ENCODE measurements around the gene XPC. TPM values are rescaled to one million over a fixed set of nuclear protein-coding genes. Genes with fewer than 3 reads are reported as not detected.

The XPC gene
- total RNA-seq, 1 experiment from 2014 or later = 15.1 TPM

DNA sequence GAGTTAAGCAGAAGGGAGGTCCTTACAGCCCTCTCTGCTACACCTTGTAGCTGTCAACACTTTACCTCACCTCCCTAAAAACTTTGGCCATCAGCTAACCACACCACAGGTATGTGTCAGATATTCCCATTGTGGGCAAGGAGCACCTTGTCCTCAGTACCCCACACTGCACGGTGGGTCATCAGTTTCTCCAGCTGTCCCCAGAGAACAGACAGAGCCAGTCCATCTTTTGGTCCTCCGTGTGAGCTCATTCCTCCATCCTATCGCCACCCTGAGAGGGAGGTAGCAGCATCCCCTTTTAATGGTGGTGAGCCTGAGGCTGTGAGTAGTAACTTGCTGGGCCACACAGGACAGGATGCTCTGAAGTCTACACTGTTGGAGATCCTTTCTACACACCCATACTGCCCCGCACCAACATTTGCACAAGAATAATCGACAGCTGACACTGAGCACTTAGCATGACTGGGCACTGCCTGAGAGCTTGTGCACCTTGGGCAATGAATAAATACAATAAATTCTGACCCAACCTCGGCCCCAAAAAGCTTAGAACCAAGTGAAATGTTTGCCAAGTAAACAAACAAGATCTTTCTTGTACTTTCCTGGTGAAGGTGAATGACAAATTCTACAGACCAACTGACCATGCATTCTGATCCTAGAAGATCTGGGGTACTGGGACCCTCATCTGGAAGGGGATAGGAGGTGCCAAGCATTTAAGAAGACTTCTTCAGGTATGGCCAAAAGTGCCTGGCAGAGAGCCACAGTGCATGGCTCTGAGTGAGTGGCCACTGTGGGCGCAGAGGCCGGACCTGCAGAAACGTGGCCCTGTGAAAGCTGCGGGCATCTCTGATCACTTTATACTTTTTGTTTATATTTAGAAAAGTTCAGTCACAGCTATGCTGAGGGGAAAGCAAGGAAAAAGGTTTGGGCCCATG is 60.7 kb downstream of the XPC start:
- ChIA-PET POLR2A (no interaction called here), CTCF (no interaction called here)
- in situ Hi-C loops (cut with HindIII; ENCODE audit: low pct_unique_long_range_greater_than_20kb, low sequenced_read_pairs) = no loop called here
- no peak for ATAC-seq
- Histone ChIP-seq H3K4me1 (ENCODE audit: control insufficient read depth, insufficient read depth, low read length) (no peaks in the 10 kb centered on the region), H3K27ac (ENCODE audit: low read length) (no peak overlapping the region), H3K4me3 (ENCODE audit: low read depth in 2 of 2, low read length in 2 of 2) (no peak overlapping the region), H3K27me3 (ENCODE audit: control insufficient read depth, insufficient read depth, low read length) (no peaks in the 10 kb centered on the region), H3K36me3 (ENCODE audit: control insufficient read depth, insufficient read depth, low read length) (no peaks in the 10 kb centered on the region; the same call in 1 of the 2 replicates), H3K9me3 (ENCODE audit: control insufficient read depth, insufficient read depth, low read depth, low read length) (no peaks in the 10 kb centered on the region)
- BruUV-seq (replicated peaks) = no TSS peak
- DNase-seq (ENCODE audit: low read depth, low spot score) = no peak
- TF ChIP-seq TCF7L2 (IDR thresholded peaks at IDR 0.05; ENCODE audit: low read depth, low read length) (no peak), POLR2AphosphoS5 (IDR thresholded peaks at IDR 0.05; ENCODE audit: low read depth, low read length) (no peak), SIN3A (IDR thresholded peaks at IDR 0.05; ENCODE audit: borderline replicate concordance, insufficient read depth, low read depth, low read length) (no peak)
- TF ChIP-seq, protein P1, sequence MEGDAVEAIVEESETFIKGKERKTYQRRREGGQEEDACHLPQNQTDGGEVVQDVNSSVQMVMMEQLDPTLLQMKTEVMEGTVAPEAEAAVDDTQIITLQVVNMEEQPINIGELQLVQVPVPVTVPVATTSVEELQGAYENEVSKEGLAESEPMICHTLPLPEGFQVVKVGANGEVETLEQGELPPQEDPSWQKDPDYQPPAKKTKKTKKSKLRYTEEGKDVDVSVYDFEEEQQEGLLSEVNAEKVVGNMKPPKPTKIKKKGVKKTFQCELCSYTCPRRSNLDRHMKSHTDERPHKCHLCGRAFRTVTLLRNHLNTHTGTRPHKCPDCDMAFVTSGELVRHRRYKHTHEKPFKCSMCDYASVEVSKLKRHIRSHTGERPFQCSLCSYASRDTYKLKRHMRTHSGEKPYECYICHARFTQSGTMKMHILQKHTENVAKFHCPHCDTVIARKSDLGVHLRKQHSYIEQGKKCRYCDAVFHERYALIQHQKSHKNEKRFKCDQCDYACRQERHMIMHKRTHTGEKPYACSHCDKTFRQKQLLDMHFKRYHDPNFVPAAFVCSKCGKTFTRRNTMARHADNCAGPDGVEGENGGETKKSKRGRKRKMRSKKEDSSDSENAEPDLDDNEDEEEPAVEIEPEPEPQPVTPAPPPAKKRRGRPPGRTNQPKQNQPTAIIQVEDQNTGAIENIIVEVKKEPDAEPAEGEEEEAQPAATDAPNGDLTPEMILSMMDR (IDR thresholded peaks at IDR 0.05) = no peak
- TF ChIP-seq, protein P2, sequence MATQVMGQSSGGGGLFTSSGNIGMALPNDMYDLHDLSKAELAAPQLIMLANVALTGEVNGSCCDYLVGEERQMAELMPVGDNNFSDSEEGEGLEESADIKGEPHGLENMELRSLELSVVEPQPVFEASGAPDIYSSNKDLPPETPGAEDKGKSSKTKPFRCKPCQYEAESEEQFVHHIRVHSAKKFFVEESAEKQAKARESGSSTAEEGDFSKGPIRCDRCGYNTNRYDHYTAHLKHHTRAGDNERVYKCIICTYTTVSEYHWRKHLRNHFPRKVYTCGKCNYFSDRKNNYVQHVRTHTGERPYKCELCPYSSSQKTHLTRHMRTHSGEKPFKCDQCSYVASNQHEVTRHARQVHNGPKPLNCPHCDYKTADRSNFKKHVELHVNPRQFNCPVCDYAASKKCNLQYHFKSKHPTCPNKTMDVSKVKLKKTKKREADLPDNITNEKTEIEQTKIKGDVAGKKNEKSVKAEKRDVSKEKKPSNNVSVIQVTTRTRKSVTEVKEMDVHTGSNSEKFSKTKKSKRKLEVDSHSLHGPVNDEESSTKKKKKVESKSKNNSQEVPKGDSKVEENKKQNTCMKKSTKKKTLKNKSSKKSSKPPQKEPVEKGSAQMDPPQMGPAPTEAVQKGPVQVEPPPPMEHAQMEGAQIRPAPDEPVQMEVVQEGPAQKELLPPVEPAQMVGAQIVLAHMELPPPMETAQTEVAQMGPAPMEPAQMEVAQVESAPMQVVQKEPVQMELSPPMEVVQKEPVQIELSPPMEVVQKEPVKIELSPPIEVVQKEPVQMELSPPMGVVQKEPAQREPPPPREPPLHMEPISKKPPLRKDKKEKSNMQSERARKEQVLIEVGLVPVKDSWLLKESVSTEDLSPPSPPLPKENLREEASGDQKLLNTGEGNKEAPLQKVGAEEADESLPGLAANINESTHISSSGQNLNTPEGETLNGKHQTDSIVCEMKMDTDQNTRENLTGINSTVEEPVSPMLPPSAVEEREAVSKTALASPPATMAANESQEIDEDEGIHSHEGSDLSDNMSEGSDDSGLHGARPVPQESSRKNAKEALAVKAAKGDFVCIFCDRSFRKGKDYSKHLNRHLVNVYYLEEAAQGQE (IDR thresholded peaks at IDR 0.05; ENCODE audit: insufficient read depth in 1 of 2, low read depth in 2 of 2, low read length in 1 of 2) = no peak
- intact Hi-C loops (cut with micrococcal nuclease; ENCODE audit: unreplicated experiment) = no loop called here

DNA sequence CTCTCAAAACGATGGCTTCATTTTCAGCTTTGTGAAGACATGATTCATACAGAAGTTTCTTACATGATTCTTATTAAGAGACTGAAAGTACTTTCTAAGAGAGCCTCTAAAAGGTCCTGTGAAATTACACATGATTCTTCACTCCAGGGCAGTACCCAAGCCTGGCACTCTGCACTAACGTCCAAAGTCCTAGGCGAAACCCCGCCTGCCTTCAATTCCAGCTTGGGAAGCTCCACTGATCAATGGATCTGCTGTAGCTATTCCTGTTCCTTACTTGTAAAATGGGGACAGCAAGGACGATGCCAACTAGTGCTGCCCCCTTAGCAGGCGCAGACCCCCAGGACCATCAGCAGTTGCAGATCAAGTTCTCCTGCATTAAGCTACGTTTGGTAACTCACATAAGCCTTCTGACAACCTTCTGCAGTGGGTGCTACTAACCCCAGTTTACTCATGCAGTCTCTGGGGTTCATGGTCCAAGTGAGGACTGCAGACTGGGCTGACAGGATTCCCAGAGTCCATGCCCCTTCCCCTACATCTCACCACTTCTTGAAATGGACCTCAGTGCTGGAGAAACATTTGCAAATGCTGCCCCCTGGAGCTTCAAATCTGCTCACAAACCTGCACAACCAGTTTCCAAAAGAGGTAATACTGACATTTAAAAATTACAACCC is 64.3 kb downstream of the XPC start:
- Histone ChIP-seq H3K9me3 (ENCODE audit: control insufficient read depth, insufficient read depth, low read depth, low read length) (no peaks in the 10 kb centered on the region), H3K27me3 (ENCODE audit: control insufficient read depth, insufficient read depth, low read length) (no peaks in the 10 kb centered on the region), H3K27ac (ENCODE audit: low read length) (no peak overlapping the region), H3K36me3 (ENCODE audit: control insufficient read depth, insufficient read depth, low read length) (no peaks in the 10 kb centered on the region; the same call in 1 of the 2 replicates), H3K4me3 (ENCODE audit: low read depth in 2 of 2, low read length in 2 of 2) (no peak overlapping the region), H3K4me1 (ENCODE audit: control insufficient read depth, insufficient read depth, low read length) (no peaks in the 10 kb centered on the region)
- TF ChIP-seq TCF7L2 (IDR thresholded peaks at IDR 0.05; ENCODE audit: low read depth, low read length) = no peak
- TF ChIP-seq, protein P1 (IDR thresholded peaks at IDR 0.05) = 0 out of 2 replicates have a peak, but pooled peaks have one; percentile 18
- no peak for TF ChIP-seq SIN3A (IDR thresholded peaks at IDR 0.05; ENCODE audit: borderline replicate concordance, insufficient read depth, low read depth, low read length)
- TF ChIP-seq, protein P2 (IDR thresholded peaks at IDR 0.05; ENCODE audit: insufficient read depth in 1 of 2, low read depth in 2 of 2, low read length in 1 of 2) = no peak
- TF ChIP-seq POLR2AphosphoS5 (IDR thresholded peaks at IDR 0.05; ENCODE audit: low read depth, low read length) = no peak
- no TSS peak for BruUV-seq (replicated peaks)
- DNase-seq (ENCODE audit: low read depth, low spot score) (no peak), ATAC-seq (no peak)
- in situ Hi-C loops (cut with HindIII; ENCODE audit: low pct_unique_long_range_greater_than_20kb, low sequenced_read_pairs) = no loop called here
- ChIA-PET POLR2A (no interaction called here), CTCF (no interaction called here)
- intact Hi-C loops (cut with micrococcal nuclease; ENCODE audit: unreplicated experiment) = no loop called here
